ENCODE measurements around the gene ATG7.

GRCh38 chr3:11377719-11378118 lies 105.5 kb downstream of the ATG7 start:
- TF ChIP-seq TAF1 (IDR thresholded peaks at IDR 0.05; ENCODE audit: borderline replicate concordance, low read depth, low read length) (no peak), POLR2A (IDR thresholded peaks at IDR 0.05; ENCODE audit: low read depth, low read length) (no peak)

Data from GM12892 (cell line).